Right atrium auricular region (tissue), 2 donors: Measurements from ENCODE around the gene KRT71. TPM values are rescaled to one million over a fixed set of nuclear protein-coding genes. Genes with fewer than 3 reads are reported as not detected.
"Not testable (repeated sequence)": the region's sequence is repeated elsewhere in the genome, so short reads cannot be mapped to it uniquely, and the experiment has no call there.

Experiments
- DNase-seq: peaks from one replicate; pipeline ENCODE4 v3.0.0-alpha.2; 2019; ENCODE audit warnings: low spot score
- H3K27ac ChIP-seq, 2 donors: fragments of 200-600 bp; sonication (generic); 1 replicate in 1 of 2; 2 replicates in 1 of 2; pipeline ENCODE4 v1.5.1; 2016 to 2019
- H3K27me3 ChIP-seq, 2 donors: fragments of 200-600 bp; sonication (generic); one replicate each; pipeline versions ENCODE4 v1.5.1 to v1.6.0; 2017 to 2019
- H3K36me3 ChIP-seq: fragments of 200-600 bp; sonication (generic); one replicate; pipeline ENCODE4 v1.5.1; 2016
- H3K4me1 ChIP-seq, 2 donors: fragments of 200-600 bp; sonication (generic); one replicate each; pipeline versions ENCODE4 v1.5.1 to v1.6.0; 2017 to 2019
- H3K4me3 ChIP-seq, 2 donors: fragments of 200-600 bp; sonication (generic); 1 replicate in 1 of 2; 2 replicates in 1 of 2; pipeline ENCODE4 v1.5.1; 2017 to 2019; ENCODE audit warnings: mild to moderate bottlenecking in 1 of 2, moderate library complexity in 1 of 2
- H3K9me3 ChIP-seq, 2 donors: fragments of 200-600 bp; sonication (generic); one replicate each; pipeline ENCODE4 v1.5.1; 2019
- CTCF ChIP-seq, 2 donors: fragments of 200-600 bp; sonication (generic); IDR thresholded peaks; one replicate each; pipeline ENCODE4 v1.5.1; 2019; ENCODE audit warnings: antibody characterized with exemption in 2 of 2
- total RNA-seq, 2 donors: library from RNA; depleted of rRNA; stranded (reverse); fragments of >200 nt; gene quantifications; one replicate each; pipeline ENCODE4 v1.1.0, GENCODE V29; 2016

Gene KRT71
- total RNA-seq, 2 donors from 2014 or later = not detected

- TF ChIP-seq CTCF (IDR thresholded peaks at IDR 0.05) = no peak
- no peak overlapping the region for H3K4me3 ChIP-seq
- DNase-seq = no peak
- peaks cover 0 to 2% of the 10 kb centered on the region in 2 donors for H3K27me3 ChIP-seq
- H3K36me3 ChIP-seq = no peaks in the 10 kb centered on the region
- no peak overlapping the region for H3K27ac ChIP-seq
- H3K4me1 ChIP-seq = peaks cover 0 to 4% of the 10 kb centered on the region in 2 donors
- H3K9me3 ChIP-seq = no peaks in the 10 kb centered on the region
Measured at GRCh38 chr12:52598966-52599365, 46.0 kb upstream of the KRT71 start.

DNA sequence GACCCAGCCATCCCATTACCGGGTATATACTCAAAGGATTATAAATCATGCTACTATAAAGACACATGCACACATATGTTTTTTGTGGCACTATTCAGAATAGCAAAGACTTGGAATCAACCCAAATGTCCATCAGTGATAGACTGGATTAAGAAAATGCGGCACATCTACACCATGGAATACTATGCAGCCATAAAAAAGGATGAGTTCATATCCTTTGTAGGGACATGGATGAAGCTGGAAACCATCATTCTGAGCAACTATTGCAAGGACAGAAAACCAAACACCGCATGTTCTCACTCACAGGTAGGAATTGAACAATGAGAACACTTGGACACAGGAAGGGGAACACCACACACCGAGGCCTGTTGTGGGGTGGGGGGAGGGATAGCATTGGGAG, 41.3 kb upstream of the KRT71 start:
- not testable (repeated sequence) for H3K4me3 ChIP-seq, H3K27ac ChIP-seq, H3K36me3 ChIP-seq, DNase-seq, H3K27me3 ChIP-seq, H3K9me3 ChIP-seq, H3K4me1 ChIP-seq

- no peak for TF ChIP-seq CTCF (IDR thresholded peaks at IDR 0.05)
- Histone ChIP-seq H3K27me3 (no peaks in the 10 kb centered on the region), H3K27ac (no peak overlapping the region), H3K9me3 (no peaks in the 10 kb centered on the region), H3K4me3 (no peak overlapping the region), H3K4me1 (no peaks in the 10 kb centered on the region), H3K36me3 (no peaks in the 10 kb centered on the region)
- no peak for DNase-seq
Measured at GRCh38 chr12:52591521-52591920, 38.6 kb upstream of the KRT71 start.

- Histone ChIP-seq H3K36me3 (no peaks in the 10 kb centered on the region), H3K27me3 (no peaks in the 10 kb centered on the region), H3K9me3 (no peaks in the 10 kb centered on the region), H3K4me1 (no peaks in the 10 kb centered on the region), H3K4me3 (no peak overlapping the region), H3K27ac (no peak overlapping the region)
- no peak for TF ChIP-seq CTCF (IDR thresholded peaks at IDR 0.05)
- DNase-seq = no peak
Measured at GRCh38 chr12:52590021-52590420, 37.1 kb upstream of the KRT71 start.

DNA sequence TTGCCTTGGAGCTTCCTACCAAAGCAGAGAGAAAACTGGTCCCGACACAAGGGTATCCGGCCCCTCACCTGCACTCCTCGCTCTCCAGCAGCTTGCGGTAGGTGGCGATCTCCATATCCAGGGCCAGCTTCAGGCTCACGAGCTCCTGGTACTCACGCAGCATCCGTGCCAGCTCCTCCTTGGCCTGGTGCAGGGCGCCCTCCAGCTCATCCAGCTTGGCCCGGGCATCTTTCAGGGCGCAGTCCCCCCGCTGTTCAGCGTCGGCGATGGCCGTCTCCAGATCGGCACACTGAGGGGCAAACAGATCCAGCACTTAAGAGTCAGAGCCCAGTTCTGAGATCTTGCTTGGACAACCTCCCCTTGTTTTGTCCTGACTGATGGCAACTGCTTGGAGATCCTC, 34.6 kb upstream of the KRT71 start:
- H3K9me3 ChIP-seq = no peaks in the 10 kb centered on the region
- no peak overlapping the region for H3K4me3 ChIP-seq
- no peaks in the 10 kb centered on the region for H3K27me3 ChIP-seq
- no peak for TF ChIP-seq CTCF (IDR thresholded peaks at IDR 0.05)
- no peaks in the 10 kb centered on the region for H3K36me3 ChIP-seq
- no peak for DNase-seq
- no peaks in the 10 kb centered on the region for H3K4me1 ChIP-seq
- H3K27ac ChIP-seq = no peak overlapping the region

DNA sequence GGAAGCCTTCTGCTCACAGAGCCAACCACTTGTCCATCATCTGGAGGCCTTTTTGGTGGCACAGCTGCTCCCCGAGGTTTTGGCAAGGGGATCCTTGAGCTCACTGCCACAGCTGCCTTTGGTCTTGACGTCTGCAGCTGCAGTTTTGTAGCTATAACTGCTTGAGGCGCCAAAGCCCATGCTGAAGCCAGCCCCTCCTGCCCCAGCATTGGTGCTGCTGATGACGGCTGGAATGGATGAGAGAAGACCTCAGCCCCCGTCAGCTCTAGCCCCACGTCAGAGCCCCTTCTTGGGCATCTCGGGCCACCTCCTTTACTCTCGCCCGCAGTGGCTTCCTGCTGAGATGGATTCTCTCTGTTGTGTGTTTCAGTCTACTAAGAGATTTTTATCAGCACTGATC, 33.0 kb upstream of the KRT71 start:
- Histone ChIP-seq H3K4me1 (no peaks in the 10 kb centered on the region), H3K9me3 (no peaks in the 10 kb centered on the region), H3K27ac (no peak overlapping the region), H3K27me3 (no peaks in the 10 kb centered on the region), H3K36me3 (no peaks in the 10 kb centered on the region), H3K4me3 (no peak overlapping the region)
- no peak for DNase-seq
- TF ChIP-seq CTCF (IDR thresholded peaks at IDR 0.05) = no peak
